Esophagus mucosa (tissue), 1 donor: ENCODE measurements around the gene CD28. TPM values are rescaled to one million over a fixed set of nuclear protein-coding genes. Genes with fewer than 3 reads are reported as not detected.

ENCODE experiments used
- ATAC-seq: fragments of 200-7000 bp; cut with Tn5 transposase; one replicate; pipeline ENCODE4 v1.9.1; 2020
- total RNA-seq: library from RNA; stranded (reverse); gene quantifications from one replicate; pipeline ENCODE4 v1.2.4, GENCODE V29; 2023
- donor health status: DM: yes; HTN: yes; CAD: no.

CD28 gene
- 0.28 TPM for total RNA-seq

GRCh38 chr2:203706403-203706802, at the start of gene CD28:
Gene CD28, plus strand, starts transcription at chr2:203706639. Its CDS starts 58 bp downstream, at chr2:203706697.
- ATAC-seq: peak; percentile 20

GRCh38 chr2:203659331-203660049, 46.9 kb upstream of the CD28 start:
- no peak for ATAC-seq

DNA sequence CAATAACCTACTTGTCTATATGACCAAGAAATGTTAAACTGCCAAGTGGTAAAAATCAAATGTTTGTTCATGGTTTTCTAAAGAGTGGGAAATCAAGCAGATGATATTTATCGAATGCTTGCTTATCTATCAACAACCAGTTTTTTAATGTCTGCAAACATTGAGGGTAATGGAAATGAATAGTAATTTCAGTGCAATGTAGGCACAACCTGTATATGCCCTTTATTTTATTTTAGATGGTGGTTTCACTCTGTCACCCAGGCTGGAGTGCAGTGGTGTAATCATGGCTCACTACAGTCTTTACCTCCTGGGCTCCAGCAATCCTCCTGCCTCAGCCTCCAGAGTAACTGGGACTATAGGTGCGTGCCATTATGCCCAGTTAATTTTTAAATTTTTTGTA, 46.0 kb upstream of the CD28 start:
- no peak for ATAC-seq

- ATAC-seq: no peak
These were observed 45.0 kb upstream of the CD28 start for GRCh38 chr2:203661279-203661908.

GRCh38 chr2:203662487-203662886, 44.0 kb upstream of the CD28 start:
- no peak for ATAC-seq

DNA sequence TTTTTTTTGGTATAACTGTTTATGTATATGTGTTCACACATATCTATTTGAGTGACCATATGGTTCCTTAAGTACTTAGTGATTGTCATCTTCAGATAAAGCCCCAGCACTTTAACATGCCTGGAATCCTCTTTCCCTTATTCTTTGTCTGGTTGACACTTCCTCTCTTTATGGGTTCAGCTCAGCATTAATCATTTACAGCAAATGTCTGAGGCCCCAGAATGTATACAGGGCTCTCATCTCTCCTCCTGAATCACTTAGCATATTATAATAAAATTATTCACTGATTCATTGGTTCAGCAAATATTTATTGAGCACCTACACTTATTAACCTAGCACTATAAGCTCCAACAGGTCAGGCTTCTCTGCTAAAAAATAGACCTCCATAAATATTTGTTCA, 43.5 kb upstream of the CD28 start:
- ATAC-seq: no peak

GRCh38 chr2:203664029-203664755, 42.2 kb upstream of the CD28 start:
- peak; percentile 29 for ATAC-seq

- ATAC-seq: no peak
These were observed 38.6 kb upstream of the CD28 start for GRCh38 chr2:203667838-203668237.

DNA sequence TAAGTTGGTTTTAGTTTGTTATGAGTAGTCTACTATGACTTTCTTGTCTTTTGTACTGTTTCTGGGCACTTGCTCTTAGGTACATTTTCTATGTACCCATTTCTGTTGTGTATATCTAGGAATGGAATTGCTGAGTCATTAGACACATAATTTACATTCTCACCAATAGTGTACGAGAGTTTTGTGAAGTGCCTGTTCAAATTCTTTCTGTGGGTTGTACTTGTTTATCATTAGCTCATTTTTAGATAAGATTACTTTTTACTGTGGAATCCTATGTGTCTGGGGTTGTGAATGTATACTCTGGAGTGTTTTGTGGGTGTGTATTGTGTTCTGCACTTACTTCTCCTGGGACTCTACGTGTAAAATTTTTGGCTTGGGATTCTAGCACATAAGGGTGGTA, 36.6 kb upstream of the CD28 start:
- ATAC-seq: no peak

DNA sequence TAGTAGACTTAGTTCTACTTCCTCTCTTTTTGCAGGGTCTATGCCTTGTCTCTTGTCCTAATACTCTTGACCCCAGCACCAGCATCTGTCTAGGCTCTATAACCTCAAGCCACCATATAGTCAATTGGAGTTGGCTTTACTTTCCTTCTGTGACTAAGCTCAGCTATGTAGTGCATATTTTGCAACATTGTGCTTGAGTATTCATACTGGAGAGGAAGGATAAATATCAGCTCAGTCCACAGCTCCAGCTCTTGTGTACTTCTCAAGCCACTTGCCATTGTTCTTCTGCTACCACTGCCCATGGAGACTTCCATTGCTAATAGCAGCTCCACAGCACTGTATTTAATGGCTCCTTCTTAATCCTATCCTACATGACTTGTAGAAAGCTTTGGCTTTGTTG, 35.5 kb upstream of the CD28 start:
- ATAC-seq: no peak

DNA sequence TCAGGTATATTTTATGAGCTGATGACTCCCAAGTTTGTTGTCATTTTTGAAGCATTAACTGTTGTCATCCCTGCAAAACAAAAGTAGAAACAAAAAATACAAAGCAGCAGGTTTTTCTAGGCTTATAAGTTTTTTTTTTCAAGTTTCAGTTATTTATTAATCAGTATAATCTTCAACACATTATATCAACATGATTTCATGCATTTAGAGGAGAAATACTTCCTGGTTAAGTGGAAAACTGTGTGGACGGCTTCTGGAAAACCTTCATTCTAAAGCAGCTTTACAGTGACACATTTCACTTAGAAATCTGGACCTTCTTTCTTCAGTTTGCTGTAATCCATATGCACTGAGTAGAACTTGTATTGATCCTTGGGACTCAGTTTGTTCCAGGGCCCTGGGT, 34.6 kb upstream of the CD28 start:
- ATAC-seq: no peak

DNA sequence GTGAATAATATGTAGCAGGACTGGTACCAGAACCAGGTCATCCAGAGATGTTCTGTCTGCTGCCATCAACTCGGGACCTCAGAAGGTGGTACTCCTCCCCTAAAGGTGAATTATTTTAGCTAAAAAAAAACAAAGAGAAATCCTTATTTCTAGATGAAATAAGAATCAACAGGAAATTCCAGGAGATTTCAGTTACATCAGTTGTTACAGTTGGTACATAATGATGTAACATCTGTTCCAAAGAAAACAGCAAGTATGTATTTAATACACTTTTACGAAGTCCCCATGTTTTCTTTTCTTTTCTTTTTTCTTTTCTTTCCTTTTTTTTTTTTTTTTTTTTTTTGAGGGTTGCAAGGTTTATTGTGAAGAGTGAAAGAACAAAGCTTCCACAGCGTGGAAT, 33.6 kb upstream of the CD28 start:
- no peak for ATAC-seq

GRCh38 chr2:203673933-203674332, 32.5 kb upstream of the CD28 start:
- no peak for ATAC-seq

DNA sequence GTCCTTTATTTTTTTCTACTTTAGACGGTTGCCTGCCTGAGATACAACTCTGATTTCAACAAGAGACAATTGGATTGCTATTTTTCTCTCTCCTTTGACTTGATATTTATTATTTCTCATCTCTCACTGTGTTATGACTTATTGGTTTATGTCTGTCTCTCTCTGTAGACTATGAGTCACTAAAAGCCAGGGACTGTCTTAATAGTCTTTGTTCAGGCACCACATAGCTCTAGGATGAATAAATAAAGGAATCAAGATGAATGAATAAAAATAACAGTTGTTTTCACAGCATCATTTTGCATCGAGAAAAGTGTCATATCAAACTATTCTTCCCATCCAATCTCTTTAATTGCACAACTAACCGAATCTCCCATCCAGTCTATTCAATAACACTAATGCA, 31.4 kb upstream of the CD28 start:
- no peak for ATAC-seq

GRCh38 chr2:203678971-203679370, 27.5 kb upstream of the CD28 start:
- no peak for ATAC-seq

DNA sequence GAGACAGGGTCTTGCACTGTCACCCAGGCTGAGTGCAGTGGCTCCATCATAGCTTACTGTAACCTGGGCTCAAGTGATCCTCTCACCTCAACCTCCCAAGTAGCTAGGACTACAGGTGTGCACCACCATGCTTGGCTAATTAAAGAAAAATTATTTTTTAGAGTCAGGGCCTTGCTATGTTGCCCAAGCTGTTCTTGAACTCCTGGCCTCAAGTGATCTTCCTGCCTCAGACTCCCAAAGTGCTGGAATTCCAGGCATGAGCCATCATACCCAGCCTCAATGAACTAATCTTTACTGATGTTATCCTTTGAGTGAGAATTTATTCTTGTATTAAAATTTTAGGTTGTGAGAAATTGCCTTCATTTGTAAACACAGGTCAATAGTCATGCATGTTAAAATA, 27.0 kb upstream of the CD28 start:
- no peak for ATAC-seq

DNA sequence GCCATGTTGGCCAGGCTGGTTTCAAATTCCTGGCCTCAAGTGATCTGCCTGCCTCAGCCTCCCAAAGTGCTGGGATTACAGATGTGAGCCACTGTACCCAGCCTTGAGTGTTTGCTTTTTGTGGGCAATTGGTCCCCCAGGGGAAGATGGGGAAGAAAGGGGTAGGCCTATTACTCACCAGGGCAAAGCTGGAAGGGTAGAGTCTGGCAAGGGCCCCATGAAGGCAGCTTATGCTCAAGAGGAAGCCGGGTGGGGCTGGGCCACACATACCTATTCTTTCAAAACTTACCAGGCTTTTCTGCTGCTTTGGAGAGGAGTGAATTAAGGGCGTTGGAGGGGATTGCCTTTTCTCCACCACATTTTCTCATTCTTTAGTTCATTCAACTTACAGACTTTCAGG, 24.5 kb upstream of the CD28 start:
- peak; percentile 52 for ATAC-seq

- ATAC-seq: peak; percentile 41
These were observed 23.7 kb upstream of the CD28 start for GRCh38 chr2:203682688-203683130.

DNA sequence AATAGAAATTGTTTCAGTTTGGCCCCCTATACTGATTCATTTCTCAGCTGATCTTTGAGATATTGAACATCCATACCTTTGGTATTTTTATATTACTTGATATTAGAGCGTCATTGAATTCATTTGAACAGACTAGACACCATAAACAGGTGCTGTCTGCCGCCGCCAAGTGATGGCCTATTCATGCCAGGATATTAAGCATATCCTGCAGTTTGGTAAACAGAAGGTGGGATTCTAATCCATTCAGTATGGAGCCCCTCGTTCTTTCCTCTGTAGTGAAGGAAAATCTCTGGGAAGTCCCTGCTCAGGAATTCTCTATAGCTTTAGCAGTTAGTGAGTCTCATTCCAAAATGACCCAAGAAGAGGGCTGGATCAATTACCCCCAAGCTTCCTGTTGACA, 23.0 kb upstream of the CD28 start:
- ATAC-seq: no peak

GRCh38 chr2:203683932-203684556, 22.4 kb upstream of the CD28 start:
- ATAC-seq: peak; percentile 85

DNA sequence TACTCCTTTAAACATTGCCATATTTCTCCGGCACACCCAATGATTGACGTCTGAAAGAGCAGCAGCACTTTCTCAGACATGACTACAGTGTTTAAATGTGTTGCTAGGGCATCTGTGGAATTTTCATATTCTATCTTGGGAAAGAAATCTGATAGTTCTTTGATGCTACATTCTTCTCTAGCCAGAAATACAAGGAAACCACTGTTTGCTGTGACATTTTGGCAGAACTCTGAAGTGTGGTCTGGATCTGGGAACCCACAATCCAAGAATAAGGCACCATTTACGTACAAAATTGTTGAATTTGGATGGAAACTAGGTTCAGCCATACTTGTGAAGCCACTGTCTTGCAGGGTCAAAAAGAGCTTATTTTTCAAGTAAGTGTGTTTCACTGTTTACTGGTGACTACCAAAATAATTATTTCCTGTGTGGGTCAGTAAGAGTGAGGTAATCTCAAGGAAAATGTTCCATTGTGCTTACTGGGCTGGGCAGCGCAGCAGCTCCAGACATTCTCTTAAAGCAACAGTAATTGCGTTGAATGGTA, 21.3 kb upstream of the CD28 start:
- no peak for ATAC-seq

- no peak for ATAC-seq
These were observed 20.5 kb upstream of the CD28 start for GRCh38 chr2:203685789-203686420.

- peak; percentile 3 for ATAC-seq
These were observed 19.3 kb upstream of the CD28 start for GRCh38 chr2:203687165-203687564.
